Occipital lobe (tissue), 2 donors: ENCODE data around the gene ASIC1. TPM values are rescaled to one million over a fixed set of nuclear protein-coding genes. Genes with fewer than 3 reads are reported as not detected.
A peak's percentile ranks its signal among the peaks of the same experiment; 100 is the strongest.

Source experiments
- DNase-seq: peaks from one replicate; lab custom pipeline; 2025; lab: John Stamatoyannopoulos, UW
- total RNA-seq: library from RNA; depleted of rRNA; stranded (reverse); fragments of >200 nt; gene quantifications from one replicate; pipeline ENCODE4 v1.2.3, GENCODE V29; 2014

ASIC1 gene
- total RNA-seq, 1 donor from 2014 or later: 16.2 TPM

- no peak for DNase-seq
Observed at GRCh38 chr12:50107416-50108268, 50.2 kb downstream of the ASIC1 start.

- no peak for DNase-seq
Observed at GRCh38 chr12:50109319-50109718, 51.9 kb downstream of the ASIC1 start.

DNA sequence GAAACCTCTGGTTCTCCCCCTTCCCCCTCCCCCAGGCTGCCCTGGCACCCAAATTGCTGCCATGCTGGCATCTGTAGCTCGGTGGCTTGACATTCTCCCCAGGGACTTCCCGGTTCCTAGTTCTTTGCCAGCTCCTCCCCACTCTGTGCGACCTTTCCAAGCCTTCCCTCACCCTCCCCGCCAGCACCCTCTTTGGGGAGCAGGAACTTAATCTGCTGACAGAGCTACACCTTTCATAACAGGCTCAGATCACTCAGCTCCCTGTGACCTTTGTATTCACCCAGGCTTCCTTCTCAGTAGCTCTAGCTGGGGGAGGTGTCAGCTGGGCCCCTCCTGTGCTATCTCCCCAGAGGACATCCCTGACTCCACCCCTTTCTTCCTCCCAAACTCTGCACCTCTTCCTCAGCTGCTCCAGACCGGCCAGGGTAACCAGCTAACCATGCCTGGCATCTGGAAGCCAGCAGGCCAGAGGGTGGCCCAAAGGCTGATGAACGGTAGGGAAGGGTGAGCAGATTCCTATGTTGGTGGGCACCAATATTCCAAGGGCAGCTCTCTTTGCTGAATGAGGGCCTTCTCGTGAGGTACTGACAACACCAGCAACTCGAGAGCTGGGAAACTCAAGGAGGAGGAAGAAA is 52.8 kb downstream of the ASIC1 start:
- no peak for DNase-seq

- no peak for DNase-seq
Observed at GRCh38 chr12:50110762-50111351, 53.5 kb downstream of the ASIC1 start.

GRCh38 chr12:50111395-50111692 is 53.9 kb downstream of the ASIC1 start:
- no peak for DNase-seq

GRCh38 chr12:50111693-50112455 is 54.5 kb downstream of the ASIC1 start, which contains the start of gene COX14:
Gene COX14 (plus strand): TSS chr12:50112236. CDS start chr12:50120044, 7,808 bp downstream.
- DNase-seq: peak; percentile 99

DNA sequence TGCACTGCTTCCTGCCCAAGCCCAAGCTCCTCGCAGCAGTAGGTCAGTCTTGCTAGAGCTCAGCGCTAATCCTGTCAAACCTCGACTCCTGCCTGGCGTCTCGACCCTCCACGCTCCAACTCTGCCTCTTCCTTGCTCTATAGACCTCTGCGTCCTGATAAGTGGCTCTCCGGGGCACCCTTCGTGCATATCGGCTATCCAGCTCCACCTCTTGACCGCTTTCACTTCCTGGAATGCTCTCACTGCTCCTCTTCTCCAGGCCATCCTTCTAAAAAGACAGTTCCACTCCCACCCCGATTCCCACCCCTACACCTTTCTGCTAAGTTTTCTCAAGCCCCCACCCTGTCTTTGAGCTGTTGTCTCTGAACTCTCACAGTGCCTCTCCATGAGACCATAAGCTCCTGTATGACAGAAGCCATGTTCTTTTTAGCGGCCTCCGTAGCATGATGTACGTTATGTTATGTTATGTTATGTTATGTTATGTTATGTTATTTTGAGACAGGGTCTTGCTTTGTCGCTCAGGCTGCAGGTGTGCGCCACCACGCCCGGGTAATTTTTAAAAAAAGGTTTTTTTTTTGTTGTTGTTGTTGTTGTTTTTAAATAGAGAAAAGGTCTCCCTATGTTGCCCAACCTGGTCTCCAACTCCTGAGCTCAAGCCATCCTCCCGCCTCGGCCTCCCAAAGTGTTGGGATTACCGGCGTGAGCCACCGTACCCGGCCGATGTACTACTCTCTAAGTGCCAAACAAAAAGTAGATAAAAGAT is 55.2 kb downstream of the ASIC1 start:
- no peak for DNase-seq

DNA sequence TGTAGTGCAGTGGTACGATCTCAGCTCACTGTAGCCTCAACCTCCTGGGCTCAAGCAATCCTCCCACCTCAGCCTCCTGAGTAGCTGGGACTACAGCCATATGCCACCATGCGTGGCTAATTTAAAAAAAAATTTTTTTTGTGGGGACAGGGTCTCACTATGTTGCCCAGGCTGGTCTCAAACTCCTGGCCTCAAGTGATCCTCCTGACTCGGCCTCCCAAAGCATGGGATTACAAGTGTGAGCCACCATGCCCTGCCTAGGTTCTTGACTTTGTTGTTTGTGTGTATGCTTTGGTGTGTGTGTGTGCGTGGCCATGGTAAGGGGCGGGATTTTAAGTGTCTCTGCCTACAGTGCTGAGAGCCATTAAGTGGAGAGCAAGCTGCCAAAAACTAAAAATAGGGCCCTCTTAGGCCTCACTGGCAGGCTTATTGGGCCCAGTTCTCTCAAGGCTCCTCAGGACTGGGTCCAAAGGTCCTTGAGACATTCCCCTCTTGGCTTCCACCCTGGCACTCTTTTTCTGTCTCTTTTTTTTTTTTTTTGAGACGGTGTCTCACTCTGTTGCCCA is 59.7 kb downstream of the ASIC1 start:
- no peak for DNase-seq

- no peak for DNase-seq
Observed at GRCh38 chr12:50119387-50119786, 62.0 kb downstream of the ASIC1 start.

DNA sequence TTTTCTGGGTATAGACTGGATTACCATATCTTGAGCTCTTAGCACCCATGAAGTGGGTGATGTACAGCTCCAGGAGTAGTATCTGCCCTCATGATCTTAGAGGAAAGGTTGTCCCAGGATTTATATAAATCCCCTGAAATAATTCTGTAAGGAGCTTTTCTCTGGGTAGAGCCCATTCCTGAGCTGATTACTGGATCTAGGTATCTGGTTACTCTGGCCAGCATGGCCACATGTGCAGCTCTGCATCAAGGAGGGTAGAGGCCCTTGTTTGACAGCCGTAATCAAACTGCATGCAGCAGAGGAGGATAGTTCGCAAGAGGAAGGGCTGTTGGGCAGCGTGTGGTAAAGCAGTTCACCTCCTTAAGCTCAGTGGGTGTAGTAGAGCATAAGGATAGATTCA is 63.1 kb downstream of the ASIC1 start:
- no peak for DNase-seq

DNA sequence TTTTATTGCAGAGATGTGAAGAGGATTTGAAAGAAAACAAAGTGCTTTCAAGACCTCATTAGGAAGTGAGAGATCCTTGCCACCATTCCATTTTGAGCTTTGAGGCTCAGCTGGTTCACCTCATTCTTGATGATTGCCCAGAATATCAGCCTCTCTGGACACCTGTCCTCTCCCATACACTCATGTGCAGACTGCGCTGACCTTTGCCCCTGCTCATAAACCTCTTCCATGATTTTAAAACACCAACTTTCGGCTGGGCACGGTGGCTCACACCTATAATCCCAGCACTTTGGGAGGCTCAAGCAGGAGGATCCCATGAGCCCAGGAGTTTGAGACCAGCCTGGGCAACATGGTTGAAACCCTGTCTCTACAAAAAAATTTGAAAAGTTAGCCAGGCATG is 63.6 kb downstream of the ASIC1 start:
- no peak for DNase-seq

DNA sequence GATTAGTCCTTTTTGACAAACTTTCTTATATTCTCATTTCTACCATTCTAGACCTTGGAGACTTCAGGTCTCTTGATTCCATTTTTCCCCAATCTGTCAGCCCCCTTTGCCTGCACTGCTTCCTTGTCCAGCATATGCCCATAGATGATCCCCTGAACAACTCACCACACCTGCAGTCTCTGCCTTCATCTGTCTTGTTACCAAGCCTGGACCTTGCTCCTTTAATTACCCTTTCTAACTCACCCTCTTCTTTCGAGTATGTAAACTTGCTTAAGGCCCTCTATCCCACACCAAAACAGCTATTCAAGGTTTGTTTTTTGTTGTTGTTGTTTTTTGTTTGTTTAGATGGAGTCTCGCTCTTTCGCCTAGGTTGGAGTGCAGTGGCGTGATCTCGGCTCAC is 64.2 kb downstream of the ASIC1 start:
- DNase-seq: no peak

DNA sequence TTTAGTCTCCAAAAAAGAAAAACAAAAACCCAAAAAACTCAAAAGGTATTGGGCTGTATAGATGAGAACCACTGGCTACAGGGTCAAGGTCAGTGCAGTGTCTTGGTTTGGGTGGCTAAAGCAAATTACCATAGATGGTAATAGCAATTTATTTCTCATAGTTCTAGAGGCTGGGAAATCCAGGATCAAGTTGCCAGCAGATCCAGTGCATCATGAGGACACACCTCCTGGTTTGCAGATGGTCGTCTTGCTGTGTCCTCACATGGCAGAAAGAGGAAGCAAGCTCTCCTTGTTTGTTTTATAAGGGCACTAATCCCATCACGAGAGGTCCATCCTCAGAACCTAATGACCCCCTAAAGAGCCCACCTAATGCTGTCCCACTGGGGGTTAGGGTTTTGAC is 65.8 kb downstream of the ASIC1 start:
- no peak for DNase-seq

GRCh38 chr12:50127546-50127945 is 70.2 kb downstream of the ASIC1 start:
- DNase-seq: no peak

GRCh38 chr12:50129290-50129689 is 71.9 kb downstream of the ASIC1 start:
- DNase-seq: no peak

DNA sequence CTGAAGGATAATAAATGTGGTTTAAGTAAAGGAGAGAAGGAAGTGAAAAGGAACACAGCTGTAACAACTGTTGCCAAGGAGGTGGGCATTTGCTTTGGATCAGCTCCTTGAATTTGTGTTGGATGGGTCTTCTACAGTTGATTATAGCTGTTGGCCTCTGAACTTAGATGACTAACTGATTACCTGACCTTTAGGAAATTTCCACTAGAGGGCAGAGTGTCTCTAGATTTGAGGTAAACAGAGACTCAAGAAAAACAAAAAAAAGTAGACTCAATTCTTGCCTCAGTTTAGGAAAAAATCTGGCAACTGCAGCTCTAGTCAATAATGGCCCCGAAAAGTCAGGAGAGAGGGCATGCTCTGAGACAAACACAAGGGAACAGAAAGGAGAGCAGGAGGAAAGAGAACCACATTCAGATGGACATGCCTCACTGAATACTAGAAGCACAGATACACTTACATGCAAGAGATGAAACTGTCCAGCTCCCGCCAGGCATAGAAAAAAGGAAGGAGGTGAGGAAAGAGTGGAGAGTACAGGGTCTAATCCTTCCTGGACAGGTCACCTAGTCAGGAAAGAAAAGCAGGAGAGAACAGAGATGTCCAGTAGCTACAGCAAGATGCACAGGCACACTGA is 75.2 kb downstream of the ASIC1 start:
- DNase-seq: no peak
